H1 (cell line): Measurements from ENCODE around the gene TECTB.

Experiments
- BACH1 ChIP-seq: IDR thresholded peaks from 2 replicates; pipeline ENCODE4 v1.6.1; 2012; ENCODE audit warnings: low read length, improper control_type of control experiment
- MAFK ChIP-seq: IDR thresholded peaks from 2 replicates; pipeline ENCODE4 v1.6.1; 2012; ENCODE audit warnings: low read depth, mild to moderate bottlenecking, improper control_type of control experiment, low read length

- no peak for TF ChIP-seq MAFK
- no peak for TF ChIP-seq BACH1
These were observed 31.7 kb downstream of the TECTB start for GRCh38 chr10:112314822-112315474.
